ENCODE measurements around the gene PPA1.
A peak's percentile ranks its signal among the peaks of the same experiment; 100 is the strongest.
"Not testable (repeated sequence)": the region's sequence is repeated elsewhere in the genome, so short reads cannot be mapped to it uniquely, and the experiment has no call there.

PPA1 gene

GRCh38 chr10:70255329-70256299 lies 22.4 kb upstream of the PPA1 start:
- TF ChIP-seq CTCF (conservative IDR thresholded peaks at IDR 0.05; ENCODE audit: control insufficient read depth, insufficient read depth, low read depth, low read length) = no peak
- DNase-seq (ENCODE audit: low read depth) = peak; percentile 33
- H3K4me3 ChIP-seq (ENCODE audit: control insufficient read depth, low read depth, low read length) = no peak overlapping the region

- no peak for DNase-seq (ENCODE audit: low read depth)
- no peak for TF ChIP-seq CTCF (conservative IDR thresholded peaks at IDR 0.05; ENCODE audit: control insufficient read depth, insufficient read depth, low read depth, low read length)
- H3K4me3 ChIP-seq (ENCODE audit: control insufficient read depth, low read depth, low read length) = no peak overlapping the region
These were observed 21.6 kb upstream of the PPA1 start for GRCh38 chr10:70254778-70255328.

- H3K4me3 ChIP-seq (ENCODE audit: control insufficient read depth, low read depth, low read length) = no peak overlapping the region
- no peak for TF ChIP-seq CTCF (conservative IDR thresholded peaks at IDR 0.05; ENCODE audit: control insufficient read depth, insufficient read depth, low read depth, low read length)
- DNase-seq (ENCODE audit: low read depth) = no peak
These were observed 20.9 kb upstream of the PPA1 start for GRCh38 chr10:70253878-70254765.

GRCh38 chr10:70250961-70251680 lies 17.9 kb upstream of the PPA1 start:
- no peak for DNase-seq (ENCODE audit: low read depth)
- no peak overlapping the region for H3K4me3 ChIP-seq (ENCODE audit: control insufficient read depth, low read depth, low read length)
- no peak for TF ChIP-seq CTCF (conservative IDR thresholded peaks at IDR 0.05; ENCODE audit: control insufficient read depth, insufficient read depth, low read depth, low read length)

- H3K4me3 ChIP-seq (ENCODE audit: control insufficient read depth, low read depth, low read length) = no peak overlapping the region
- no peak for TF ChIP-seq CTCF (conservative IDR thresholded peaks at IDR 0.05; ENCODE audit: control insufficient read depth, insufficient read depth, low read depth, low read length)
- DNase-seq (ENCODE audit: low read depth) = no peak
These were observed 14.1 kb upstream of the PPA1 start for GRCh38 chr10:70247360-70247759.

DNA sequence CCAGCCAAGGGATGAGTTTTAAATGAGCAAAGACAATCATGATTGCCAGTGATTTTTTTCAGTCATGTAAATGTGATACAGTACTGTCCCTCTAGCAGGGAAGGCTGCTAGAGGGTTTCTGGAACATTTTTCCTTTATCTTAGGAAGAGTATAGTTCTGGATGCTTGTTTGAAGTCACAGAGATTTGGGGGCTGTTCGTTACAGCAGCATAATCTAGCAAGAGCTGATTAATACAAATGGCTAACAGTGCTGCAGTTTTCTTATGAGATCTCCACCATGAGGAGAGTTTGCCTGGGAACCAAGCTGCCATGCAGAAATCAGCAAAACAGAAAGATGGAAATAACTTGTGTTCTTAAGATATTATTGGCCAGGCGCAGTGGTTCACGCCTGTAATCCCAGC lies 7.9 kb upstream of the PPA1 start:
- DNase-seq (ENCODE audit: low read depth) = no peak
- no peak overlapping the region for H3K4me3 ChIP-seq (ENCODE audit: control insufficient read depth, low read depth, low read length)
- TF ChIP-seq CTCF (conservative IDR thresholded peaks at IDR 0.05; ENCODE audit: control insufficient read depth, insufficient read depth, low read depth, low read length) = no peak

- DNase-seq (ENCODE audit: low read depth); H3K4me3 ChIP-seq (ENCODE audit: control insufficient read depth, low read depth, low read length): not testable (repeated sequence)
These were observed 6.8 kb upstream of the PPA1 start for GRCh38 chr10:70239986-70240385.

- DNase-seq (ENCODE audit: low read depth); H3K4me3 ChIP-seq (ENCODE audit: control insufficient read depth, low read depth, low read length): not testable (repeated sequence)
These were observed 6.1 kb upstream of the PPA1 start for GRCh38 chr10:70239077-70239976.

Measured in fibroblast of mammary gland (primary cell).